Prostate gland (tissue), 2 donors: ENCODE data around the gene SSR1.

ENCODE experiments used
- POLR2A ChIP-seq: fragments of 450-650 bp; IDR thresholded peaks from one replicate; pipeline ENCODE4 v1.6.1; 2016; ENCODE audit warnings: antibody characterized with exemption, mild to moderate bottlenecking
- POLR2AphosphoS5 ChIP-seq: sonication (generic); formaldehyde crosslinking; IDR thresholded peaks from one replicate; pipeline ENCODE4 v1.6.1; 2017; ENCODE audit warnings: antibody characterized with exemption
- TF ChIP-seq, protein P1 (sequence below), 4 experiments: fragments of 200-600 bp in 2 of 4; fragments of 450-650 bp in 2 of 4; sonication (generic) in 2 of 4; IDR thresholded peaks; 1 replicate in 3 of 4; 2 replicates in 1 of 4; pipeline ENCODE4 v1.5.1; 2016 to 2019; ENCODE audit warnings: antibody characterized with exemption in 4 of 4, mild to moderate bottlenecking in 2 of 4, moderate library complexity in 2 of 4

DNA sequence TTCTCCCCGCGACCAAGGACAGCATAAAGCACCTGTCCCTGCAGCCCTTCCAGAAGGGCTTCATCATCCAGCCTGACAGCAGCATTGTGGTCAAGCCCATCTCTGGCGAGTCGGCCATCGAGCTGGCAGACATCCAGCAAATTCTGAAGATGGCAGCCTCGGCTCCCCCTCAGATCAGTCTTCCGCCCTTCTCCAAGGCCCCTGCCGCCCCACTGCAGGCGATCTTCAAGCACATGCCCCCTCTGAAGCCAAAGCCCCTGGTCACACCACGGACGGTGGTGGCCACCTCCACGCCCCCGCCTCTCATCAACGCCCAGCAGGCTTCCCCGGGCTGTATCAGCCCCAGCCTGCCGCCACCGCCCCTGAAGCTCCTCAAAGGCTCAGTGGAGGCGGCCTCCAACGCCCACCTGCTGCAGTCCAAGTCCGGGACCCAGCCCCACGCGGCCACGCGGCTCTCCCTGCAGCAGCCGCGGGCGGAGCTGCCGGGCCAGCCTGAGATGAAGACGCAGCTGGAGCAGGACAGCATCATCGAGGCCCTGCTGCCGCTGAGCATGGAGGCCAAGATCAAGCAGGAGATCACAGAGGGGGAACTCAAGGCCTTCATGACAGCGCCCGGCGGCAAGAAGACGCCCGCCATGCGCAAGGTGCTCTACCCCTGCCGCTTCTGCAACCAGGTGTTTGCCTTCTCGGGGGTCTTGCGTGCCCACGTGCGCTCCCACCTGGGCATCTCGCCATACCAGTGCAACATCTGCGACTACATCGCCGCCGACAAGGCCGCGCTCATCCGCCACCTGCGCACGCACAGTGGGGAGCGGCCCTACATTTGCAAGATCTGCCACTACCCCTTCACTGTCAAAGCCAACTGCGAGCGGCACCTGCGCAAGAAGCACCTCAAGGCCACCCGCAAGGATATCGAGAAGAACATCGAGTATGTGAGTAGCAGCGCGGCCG lies 83.3 kb downstream of the SSR1 start:
- no peak for TF ChIP-seq POLR2A
- TF ChIP-seq, protein P1, sequence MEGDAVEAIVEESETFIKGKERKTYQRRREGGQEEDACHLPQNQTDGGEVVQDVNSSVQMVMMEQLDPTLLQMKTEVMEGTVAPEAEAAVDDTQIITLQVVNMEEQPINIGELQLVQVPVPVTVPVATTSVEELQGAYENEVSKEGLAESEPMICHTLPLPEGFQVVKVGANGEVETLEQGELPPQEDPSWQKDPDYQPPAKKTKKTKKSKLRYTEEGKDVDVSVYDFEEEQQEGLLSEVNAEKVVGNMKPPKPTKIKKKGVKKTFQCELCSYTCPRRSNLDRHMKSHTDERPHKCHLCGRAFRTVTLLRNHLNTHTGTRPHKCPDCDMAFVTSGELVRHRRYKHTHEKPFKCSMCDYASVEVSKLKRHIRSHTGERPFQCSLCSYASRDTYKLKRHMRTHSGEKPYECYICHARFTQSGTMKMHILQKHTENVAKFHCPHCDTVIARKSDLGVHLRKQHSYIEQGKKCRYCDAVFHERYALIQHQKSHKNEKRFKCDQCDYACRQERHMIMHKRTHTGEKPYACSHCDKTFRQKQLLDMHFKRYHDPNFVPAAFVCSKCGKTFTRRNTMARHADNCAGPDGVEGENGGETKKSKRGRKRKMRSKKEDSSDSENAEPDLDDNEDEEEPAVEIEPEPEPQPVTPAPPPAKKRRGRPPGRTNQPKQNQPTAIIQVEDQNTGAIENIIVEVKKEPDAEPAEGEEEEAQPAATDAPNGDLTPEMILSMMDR (IDR thresholded peaks at IDR 0.05) = no peak
- TF ChIP-seq POLR2AphosphoS5 = no peak
